ENCODE results near the gene LRRC2.

The LRRC2 gene

DNA sequence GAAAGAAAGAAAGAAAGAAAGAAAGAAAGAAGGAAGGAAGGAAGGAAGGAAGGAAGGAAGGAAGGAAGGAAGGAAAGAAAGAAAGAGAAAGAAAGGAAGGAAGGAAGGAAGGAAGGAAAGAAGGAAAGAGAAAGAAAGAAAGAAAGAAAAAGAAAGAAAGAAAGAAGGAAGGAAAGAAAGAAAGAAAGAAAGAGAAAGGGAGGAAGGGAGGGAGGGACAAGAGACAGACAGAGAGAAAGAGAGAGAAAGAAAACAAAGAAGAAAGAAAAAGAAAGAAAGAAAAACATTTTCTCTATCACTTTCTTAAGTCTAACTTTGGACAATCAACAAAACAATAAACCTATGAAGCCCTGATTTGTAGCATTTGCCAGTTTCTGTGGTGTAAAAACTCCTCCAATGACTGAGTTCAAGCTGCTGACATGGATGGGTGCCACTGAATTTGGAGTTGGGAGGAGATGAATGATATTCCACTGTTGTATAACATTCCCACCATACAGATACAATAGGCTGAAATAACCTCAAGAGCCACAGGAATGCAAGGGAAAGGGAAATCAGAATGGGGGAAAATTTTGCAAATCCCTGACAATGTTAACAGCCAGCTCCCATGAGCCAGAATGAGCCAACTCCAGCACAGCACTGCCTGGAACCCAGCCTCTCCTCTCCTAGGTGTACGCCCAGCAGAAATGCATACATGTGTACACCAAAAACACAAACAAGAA lies 83.3 kb downstream of the LRRC2 start:
- in situ Hi-C loops (cut with MboI; ENCODE audit: low sequenced_read_pairs): no loop called here

DNA sequence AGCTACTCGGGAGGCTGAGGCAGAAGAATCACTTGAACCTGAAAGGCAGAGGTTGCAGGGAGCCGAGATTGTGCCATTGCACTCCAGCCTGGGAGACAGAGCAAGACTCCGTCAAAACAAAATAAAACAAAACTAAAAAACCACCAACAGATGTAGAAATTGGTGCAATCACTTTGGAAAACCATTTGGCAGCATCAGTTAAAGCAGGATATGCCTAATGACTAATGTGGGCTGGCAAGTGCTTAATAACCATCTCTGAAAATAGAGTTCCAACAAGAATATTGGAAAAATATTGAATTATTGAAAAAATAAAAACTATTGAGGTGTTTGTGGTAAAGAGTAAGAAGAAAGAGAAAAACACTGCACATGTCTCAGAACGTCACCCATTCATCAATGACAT lies 84.5 kb downstream of the LRRC2 start:
- in situ Hi-C loops (cut with MboI; ENCODE audit: low sequenced_read_pairs): no loop called here

DNA sequence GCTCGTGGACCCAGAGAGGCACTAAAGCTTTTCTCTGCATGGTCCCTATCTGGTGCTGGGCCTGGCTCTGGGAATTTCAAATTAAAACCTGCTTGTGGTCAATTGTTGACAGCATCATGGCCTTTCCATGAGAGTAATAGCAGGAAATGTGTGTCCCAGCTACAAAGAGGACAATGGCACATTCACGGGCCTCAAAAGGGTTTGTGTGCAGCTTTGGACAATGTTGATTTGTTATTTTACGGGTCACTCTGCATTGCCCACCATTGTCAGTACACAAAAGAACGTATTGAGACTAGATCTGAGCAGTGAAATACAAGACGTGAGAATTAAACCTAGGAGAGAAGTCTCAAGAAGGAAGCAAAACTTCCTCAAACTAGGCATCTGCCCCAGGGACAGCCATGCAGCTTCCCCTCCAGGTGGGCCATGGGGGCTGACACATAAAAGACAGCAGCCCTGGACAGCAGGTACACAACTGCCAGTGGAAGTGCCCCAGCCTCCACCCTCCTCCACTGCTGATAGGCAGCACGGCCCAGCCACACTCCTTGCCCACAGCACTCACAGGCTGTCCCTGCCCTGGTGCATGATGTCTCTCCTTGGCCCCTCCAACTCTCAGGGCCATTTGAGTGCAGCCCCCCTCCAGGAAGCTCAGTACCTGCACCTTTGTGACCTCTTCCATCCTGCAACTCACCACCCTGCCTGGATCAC lies 85.5 kb downstream of the LRRC2 start:
- in situ Hi-C loops (cut with MboI; ENCODE audit: low sequenced_read_pairs): no loop called here

DNA sequence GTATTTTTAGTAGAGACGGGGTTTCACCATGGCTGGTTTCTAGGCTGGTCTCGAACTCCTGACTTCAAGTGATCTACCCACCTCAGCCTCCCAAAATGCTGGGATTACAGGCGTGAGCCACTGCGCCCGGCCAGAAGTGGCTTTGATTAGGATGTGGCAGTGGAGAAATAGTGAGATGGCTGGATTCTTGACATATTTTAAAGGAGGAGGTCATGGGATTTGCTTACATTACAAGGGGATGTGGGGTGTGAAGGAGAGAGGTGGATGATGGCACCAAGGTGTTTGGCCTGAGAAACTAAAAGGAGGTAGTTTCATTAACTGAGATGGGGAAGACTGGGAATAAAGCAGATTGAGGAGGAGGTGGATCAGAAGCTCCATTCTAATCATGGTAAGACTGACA lies 86.4 kb downstream of the LRRC2 start:
- in situ Hi-C loops (cut with MboI; ENCODE audit: low sequenced_read_pairs): no loop called here

DNA sequence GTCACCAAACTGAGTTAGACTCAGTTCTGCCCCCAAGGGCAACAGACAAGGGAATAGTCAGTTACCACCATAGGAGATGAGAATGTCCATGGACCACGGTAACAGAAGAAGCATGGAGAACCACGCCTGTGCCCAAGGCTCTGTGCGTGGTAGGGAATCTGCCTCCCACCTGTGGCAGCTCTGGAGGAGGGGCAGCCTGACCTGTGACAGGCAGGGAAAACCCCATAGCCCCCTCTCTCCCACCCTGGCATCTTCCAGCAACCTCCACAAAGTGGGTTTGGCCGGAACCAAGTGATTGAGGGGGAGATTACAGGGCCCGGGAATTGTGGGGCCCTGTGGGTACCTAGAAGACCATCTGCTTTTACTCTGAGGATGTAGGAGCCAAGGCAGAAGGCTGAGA lies 87.1 kb downstream of the LRRC2 start:
- in situ Hi-C loops (cut with MboI; ENCODE audit: low sequenced_read_pairs): no loop called here

DNA sequence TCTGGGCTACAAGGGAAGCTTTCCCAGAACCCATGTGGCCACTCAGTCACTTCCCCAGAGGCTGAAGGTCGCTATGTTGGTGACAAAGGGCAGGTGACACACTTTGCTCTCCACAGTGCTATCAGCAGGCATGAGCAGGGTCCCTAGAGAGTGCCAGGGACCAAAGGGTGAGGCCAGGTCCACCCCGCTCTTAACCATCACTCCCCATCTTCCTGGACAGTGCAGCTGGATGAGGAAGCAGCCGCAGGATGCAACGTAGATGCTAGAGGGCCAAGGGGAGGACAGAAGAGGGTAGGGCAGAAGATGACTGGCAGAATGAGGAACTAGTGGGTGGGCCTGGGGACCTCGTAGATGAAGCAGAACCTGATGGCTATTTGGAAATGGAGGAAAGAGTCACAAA lies 87.8 kb downstream of the LRRC2 start:
- in situ Hi-C loops (cut with MboI; ENCODE audit: low sequenced_read_pairs): no loop called here

DNA sequence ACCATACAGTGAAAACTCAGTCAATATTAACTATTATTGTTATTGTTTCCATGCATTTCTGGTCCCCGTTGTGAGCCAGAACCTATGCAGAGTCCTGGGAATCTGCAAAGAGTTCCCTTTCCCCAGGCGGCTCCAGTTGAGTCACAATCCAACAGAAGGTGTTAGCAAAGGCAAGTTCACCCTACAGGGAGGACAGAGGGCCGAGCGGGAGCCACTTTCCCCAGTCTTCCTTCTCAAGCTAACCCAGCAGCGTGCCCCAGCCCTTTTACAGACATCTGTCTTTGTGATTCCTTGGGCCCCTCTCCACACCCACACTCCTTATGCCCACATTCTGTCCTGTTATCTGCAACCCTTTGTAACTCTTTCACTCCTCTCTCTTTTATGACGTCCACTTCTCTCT lies 88.3 kb downstream of the LRRC2 start:
- in situ Hi-C loops (cut with MboI; ENCODE audit: low sequenced_read_pairs): no loop called here

DNA sequence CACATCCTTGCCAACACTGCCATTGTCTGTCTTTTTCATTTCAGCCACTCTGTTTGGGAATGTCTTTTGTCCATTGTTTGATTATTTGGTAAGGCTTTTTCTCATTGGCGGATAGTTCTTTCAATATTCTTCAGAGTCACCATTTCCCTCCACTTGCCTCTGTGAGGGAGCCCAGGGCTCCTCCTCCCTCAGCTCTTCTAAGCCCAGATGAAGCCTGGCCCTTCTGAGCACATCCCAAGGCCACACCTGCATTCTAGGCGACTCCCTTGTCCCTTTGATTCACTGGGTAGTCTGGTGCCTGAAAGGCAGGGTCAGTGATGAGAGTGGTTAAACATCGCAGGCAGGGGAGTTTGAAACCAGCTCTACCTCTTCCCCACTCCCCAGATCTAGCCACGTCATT lies 89.0 kb downstream of the LRRC2 start:
- in situ Hi-C loops (cut with MboI; ENCODE audit: low sequenced_read_pairs): no loop called here

DNA sequence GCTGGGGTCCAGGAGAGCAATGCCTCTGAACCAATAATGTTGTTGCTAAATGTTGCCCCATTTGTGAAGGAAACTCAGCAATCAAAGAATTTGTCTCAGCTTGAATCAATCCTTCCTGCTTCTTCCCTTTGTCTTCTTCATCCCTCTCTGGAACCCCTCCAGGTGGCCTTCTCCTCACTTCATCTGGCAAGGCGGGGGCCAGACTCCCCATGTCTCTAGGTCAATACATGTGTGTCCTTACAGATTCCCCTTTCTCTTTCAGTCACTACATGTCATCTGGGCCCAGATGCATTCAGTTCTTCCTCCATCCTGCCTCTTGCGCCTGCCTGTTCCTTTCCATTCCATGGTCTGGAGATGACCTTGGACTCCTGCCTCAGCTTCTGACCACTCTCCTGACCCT lies 93.4 kb downstream of the LRRC2 start:
- in situ Hi-C loops (cut with MboI; ENCODE audit: low sequenced_read_pairs): no loop called here

DNA sequence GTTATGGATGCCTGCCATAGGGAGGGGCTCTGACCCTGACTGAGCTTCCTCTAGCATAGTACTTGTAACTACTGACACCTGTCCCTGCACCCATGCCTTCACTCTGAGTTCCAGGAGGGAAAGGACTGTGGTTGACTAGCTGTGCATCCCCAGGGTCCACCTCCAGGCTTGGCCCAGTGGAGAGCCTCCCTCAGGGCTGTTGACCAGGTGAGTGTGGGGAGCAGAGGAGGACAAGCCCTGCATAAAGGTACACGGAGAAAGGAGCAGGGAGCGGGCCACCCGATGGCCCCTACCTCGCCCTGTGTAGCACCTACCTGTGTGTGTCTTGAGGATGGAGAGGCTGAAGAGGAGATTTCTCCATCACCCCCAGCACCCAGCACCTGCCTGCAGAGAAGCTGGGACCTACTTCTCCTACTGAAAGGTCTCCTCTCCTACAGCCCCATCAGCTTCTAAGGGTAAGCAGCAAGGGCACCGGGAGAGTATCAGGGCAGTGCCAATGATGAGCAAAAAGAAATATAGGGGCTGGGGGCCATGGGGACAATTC lies 94.7 kb downstream of the LRRC2 start:
- in situ Hi-C loops (cut with MboI; ENCODE audit: low sequenced_read_pairs): no loop called here

DNA sequence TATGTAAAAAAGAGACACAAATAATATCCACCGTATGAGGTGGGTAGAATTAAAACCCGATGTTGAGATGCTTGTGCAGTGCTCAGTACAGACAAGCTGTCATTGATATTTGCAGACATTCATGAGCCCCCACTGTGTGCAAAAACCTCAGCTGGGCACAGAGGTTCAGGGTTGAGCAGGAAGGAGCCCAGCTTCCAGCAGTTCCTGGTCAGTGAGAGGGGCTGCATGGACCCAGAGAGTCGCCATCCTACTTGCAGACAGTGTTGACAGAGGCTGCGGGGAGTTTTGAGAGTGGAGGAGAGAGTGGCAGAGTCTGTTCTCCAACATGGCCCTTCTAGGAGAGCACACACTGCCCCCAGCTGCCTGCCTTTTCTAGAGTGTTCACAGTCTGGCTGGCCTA lies 95.3 kb downstream of the LRRC2 start:
- in situ Hi-C loops (cut with MboI; ENCODE audit: low sequenced_read_pairs): no loop called here

DNA sequence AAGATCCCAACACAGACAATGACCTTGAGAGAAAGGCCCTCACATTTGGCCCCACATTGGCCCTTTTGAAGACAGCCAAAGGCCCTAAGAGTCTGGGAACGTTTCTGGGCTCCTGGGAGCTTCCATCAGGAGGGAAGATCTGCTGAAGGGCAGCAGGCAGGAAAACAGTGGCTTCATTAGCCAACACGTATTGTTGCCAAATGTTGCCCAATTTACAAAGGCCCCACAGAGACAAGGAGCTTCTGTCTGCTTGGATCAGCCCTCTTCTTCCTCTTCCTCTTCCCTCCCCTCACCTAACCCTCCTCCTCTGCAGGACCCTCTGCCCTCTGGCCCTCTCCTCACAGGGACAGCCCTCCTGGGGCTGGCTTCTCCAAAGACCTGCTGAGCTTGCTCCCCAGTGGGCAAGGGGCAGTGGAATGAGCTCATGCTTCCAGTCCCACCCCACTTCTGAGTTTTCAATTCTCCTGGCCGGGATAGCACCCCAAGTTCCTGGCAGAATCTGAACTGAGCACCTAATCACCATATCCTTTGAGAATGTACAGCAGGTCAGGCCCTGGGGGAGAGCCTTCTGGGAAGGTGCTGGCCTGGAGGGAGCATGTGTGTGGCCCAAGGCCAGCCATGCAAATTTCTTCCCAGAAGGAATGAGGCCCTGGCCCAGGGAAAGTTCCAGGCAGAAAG lies 96.3 kb downstream of the LRRC2 start:
- in situ Hi-C loops (cut with MboI; ENCODE audit: low sequenced_read_pairs): no loop called here

DNA sequence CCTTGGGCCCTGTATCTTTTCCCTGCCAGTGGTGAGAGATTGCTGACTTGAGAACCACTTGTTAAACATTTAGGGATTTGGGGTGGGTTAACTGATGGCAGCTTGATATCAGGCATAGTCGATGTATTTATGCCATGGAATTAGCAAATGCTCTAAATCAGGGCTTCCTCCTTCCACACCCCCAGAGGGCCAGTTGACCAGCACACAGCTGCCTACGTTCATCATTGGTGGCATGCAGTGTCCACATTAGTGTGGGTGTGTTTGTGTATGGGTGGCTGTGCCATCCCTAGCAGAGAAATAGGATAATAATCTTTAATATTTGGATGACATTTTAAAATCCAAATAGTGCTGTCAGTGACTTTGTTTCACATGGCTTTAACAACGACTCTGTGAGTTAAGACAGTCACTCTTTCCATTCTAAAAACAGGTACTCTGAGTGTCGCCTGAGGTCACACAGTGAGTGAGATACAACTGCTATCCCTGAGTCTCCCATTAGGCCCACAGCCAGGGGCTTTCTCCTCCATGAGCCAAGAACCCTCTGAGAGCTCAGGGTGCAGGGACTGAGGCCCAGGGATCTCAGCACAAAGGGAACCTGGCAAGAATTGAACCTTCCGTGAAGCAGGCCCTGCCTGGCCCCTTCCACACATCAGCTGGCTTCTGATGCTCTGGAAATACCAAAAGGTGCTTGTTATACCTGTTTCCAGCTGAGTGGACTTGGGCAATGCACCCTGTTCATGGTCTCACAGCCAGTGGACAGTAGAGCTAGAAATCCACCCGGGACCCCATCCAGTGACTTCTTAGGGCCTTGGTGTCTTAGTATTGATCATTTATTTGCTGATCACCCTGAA lies 97.1 kb downstream of the LRRC2 start:
- in situ Hi-C loops (cut with MboI; ENCODE audit: low sequenced_read_pairs): no loop called here

DNA sequence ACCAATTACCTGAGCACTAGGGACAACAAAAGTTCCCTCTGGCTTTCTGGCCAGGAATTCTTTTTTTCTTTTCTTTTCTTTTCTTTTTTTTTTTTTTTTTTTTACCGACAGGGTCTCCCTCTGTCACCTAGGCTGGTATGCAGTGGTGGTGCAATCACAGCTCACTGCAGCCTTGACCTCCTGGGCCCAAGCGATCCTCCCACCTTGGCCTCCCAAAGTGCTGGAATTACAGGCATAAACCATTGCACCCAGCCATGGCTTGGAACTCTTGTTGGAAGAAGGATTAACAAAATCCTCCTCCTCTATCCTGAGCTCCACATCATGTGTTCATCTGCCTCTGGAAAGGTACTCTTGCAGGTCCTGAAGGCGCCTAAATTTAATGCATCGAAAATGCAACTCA lies 98.5 kb downstream of the LRRC2 start:
- in situ Hi-C loops (cut with MboI; ENCODE audit: low sequenced_read_pairs): no loop called here

DNA sequence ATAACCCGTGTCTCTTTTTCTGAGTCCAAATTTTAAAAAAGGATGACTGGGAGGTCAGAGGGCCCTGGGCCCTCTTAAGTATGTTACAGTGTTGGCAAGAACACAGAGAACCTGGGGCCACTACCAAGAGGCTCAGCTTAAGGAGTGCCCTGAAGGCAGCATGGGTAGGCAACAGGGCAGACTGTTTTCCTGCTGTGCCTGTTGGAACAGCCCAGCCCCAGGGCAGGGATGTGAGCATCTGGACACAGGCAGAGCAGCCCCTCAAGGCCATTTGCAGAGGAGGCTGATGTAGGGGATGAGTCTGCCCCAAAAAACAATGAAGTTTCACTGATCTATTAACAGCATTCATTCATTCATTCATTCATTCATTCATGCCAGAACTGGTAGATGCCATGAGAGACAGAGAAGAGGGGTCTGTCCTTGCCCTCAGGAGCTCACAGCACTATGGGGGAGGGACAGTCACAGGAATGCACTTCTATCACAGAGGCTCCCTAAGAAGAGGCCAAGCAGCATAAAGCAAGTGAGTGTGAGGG lies 99.2 kb downstream of the LRRC2 start:
- in situ Hi-C loops (cut with MboI; ENCODE audit: low sequenced_read_pairs): no loop called here

DNA sequence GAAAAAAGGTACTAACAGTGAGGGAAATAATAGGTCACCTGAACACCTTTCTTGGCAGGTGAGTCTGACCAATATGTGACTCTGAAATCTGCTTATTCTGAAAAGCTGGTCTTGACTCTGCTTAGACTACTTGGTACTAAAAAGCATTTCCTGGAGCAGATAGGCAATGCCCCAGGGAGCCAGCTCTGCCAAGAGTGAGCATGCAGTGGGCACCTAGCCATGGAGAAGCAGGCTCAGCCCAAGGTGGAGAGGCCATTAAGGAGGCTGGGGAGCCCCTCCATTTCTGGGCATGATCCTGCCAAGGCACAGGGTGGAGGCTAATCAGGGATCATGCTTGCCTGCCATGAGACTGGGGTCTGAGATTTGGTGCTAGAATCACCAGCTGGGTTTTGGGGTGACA lies 99.8 kb downstream of the LRRC2 start:
- in situ Hi-C loops (cut with MboI; ENCODE audit: low sequenced_read_pairs): no loop called here

Measured in hTERT RPE-1 (cell line).